Choroid plexus epithelial cell (primary cell): ENCODE data around the gene SH3PXD2A.

Source experiments
- DNase-seq: peaks from one replicate; pipeline ENCODE4 v3.0.0-alpha.2; 2010; ENCODE audit warnings: low read depth
- H3K4me3 ChIP-seq: 2 replicates; pipeline ENCODE4 v1.5.1; 2011; ENCODE audit warnings: low read depth, mild to moderate bottlenecking, control low read depth, low read length, moderate library complexity
- CTCF ChIP-seq: conservative IDR thresholded peaks from 2 replicates; pipeline ENCODE4 v1.5.1; 2011; ENCODE audit warnings: low read depth, mild to moderate bottlenecking, control low read depth, inconsistent platforms, low read length, moderate library complexity

The SH3PXD2A gene

GRCh38 chr10:103548006-103548405 lies 307.4 kb downstream of the SH3PXD2A start:
- TF ChIP-seq CTCF: no peak
- no peak for DNase-seq
- H3K4me3 ChIP-seq: no peak overlapping the region

- TF ChIP-seq CTCF: no peak
- H3K4me3 ChIP-seq: no peak overlapping the region
Observed at GRCh38 chr10:103547391-103547946, 307.9 kb downstream of the SH3PXD2A start.

GRCh38 chr10:103546401-103546800 lies 309.0 kb downstream of the SH3PXD2A start:
- no peak for DNase-seq
- TF ChIP-seq CTCF: no peak
- no peak overlapping the region for H3K4me3 ChIP-seq

More at GRCh38 chr10:103547391-103547946, 307.9 kb downstream of the SH3PXD2A start:
- DNase-seq: no peak

GRCh38 chr10:103545771-103546281 lies 309.6 kb downstream of the SH3PXD2A start:
- H3K4me3 ChIP-seq: no peak overlapping the region
- DNase-seq: no peak
- TF ChIP-seq CTCF: no peak

- H3K4me3 ChIP-seq: no peak overlapping the region
- DNase-seq: no peak
- TF ChIP-seq CTCF: no peak
Observed at GRCh38 chr10:103545366-103545765, 310.0 kb downstream of the SH3PXD2A start.

- DNase-seq: no peak
- no peak for TF ChIP-seq CTCF
- H3K4me3 ChIP-seq: no peak overlapping the region
Observed at GRCh38 chr10:103544657-103545310, 310.6 kb downstream of the SH3PXD2A start.
